CD14-positive monocyte (primary cell): ENCODE measurements around the gene PGLYRP2. TPM values are rescaled to one million over a fixed set of nuclear protein-coding genes. Genes with fewer than 3 reads are reported as not detected.

Source experiments
- DNase-seq, 3 donors: peaks; one replicate each; pipeline ENCODE4 v3.0.0-alpha.2; 2011 to 2022
- H2AFZ ChIP-seq: 2 replicates; pipeline ENCODE4 v1.6.0; 2012; ENCODE audit warnings: mild to moderate bottlenecking, low read depth, low read length, inconsistent platforms; ENCODE audit not compliant: insufficient read depth, poor library complexity, severe bottlenecking
- H3K27ac ChIP-seq, 2 donors: 1 replicate in 1 of 2; 2 replicates in 1 of 2; pipeline ENCODE4 v1.5.1; 2012 to 2013; ENCODE audit warnings: low read length in 2 of 2, control low read depth in 1 of 2, inconsistent platforms in 1 of 2, low read depth in 1 of 2, mild to moderate bottlenecking in 1 of 2
- H3K27me3 ChIP-seq, 2 donors: one replicate each; pipeline versions ENCODE4 v1.6.0 to v1.6.1; 2011 to 2013; ENCODE audit warnings: low read length in 2 of 2; ENCODE audit not compliant: control insufficient read depth in 2 of 2, insufficient read depth in 2 of 2
- H3K36me3 ChIP-seq, 2 donors: replicated peaks in 1 of 2; 1 replicate in 1 of 2; 2 replicates in 1 of 2; pipeline versions ENCODE4 v1.5.1 to v1.6.1; 2012 to 2013; ENCODE audit warnings: low read length in 2 of 2, control low read depth in 1 of 2, inconsistent platforms in 1 of 2, mild to moderate bottlenecking in 1 of 2; ENCODE audit not compliant: insufficient read depth in 2 of 2, control insufficient read depth in 1 of 2
- H3K4me1 ChIP-seq, 2 donors: 1 replicate in 1 of 2; 2 replicates in 1 of 2; pipeline versions ENCODE4 v1.5.1 to v1.6.1; 2012 to 2013; ENCODE audit warnings: low read length in 2 of 2, control low read depth in 1 of 2, inconsistent platforms in 1 of 2, mild to moderate bottlenecking in 1 of 2, moderate library complexity in 1 of 2; ENCODE audit not compliant: insufficient read depth in 2 of 2, control insufficient read depth in 1 of 2
- H3K4me2 ChIP-seq: replicated peaks from 2 replicates; pipeline ENCODE3; 2012; ENCODE audit warnings: low read length, moderate library complexity, mild to moderate bottlenecking; ENCODE audit not compliant: poor library complexity, severe bottlenecking; ENCODE audit errors: extremely low read depth
- H3K4me3 ChIP-seq, 3 experiments: fragments of 200-600 bp in 1 of 3; sonication (generic) in 1 of 3; replicated peaks in 1 of 3; 1 replicate in 2 of 3; 2 replicates in 1 of 3; pipeline ENCODE4 v1.5.1; 2011 to 2013; ENCODE audit warnings: low read length in 3 of 3, mild to moderate bottlenecking in 3 of 3, control low read depth in 2 of 3, low read depth in 2 of 3, inconsistent platforms in 1 of 3, moderate library complexity in 1 of 3
- H3K79me2 ChIP-seq: 2 replicates; pipeline ENCODE4 v1.6.0; 2012; ENCODE audit warnings: mild to moderate bottlenecking, control low read depth, inconsistent platforms, low read length, moderate library complexity; ENCODE audit not compliant: insufficient read depth
- H3K9ac ChIP-seq: 2 replicates; pipeline ENCODE4 v1.6.0; 2017; ENCODE audit warnings: low read length, mild to moderate bottlenecking; ENCODE audit not compliant: insufficient read depth, poor library complexity, severe bottlenecking
- H3K9me3 ChIP-seq, 2 donors: replicated peaks in 1 of 2; 1 replicate in 1 of 2; 2 replicates in 1 of 2; pipeline versions ENCODE4 v1.5.1 to v1.6.1; 2012 to 2013; ENCODE audit warnings: low read length in 2 of 2, control low read depth in 1 of 2; ENCODE audit not compliant: control insufficient read depth in 1 of 2, insufficient read depth in 1 of 2
- H4K20me1 ChIP-seq: 2 replicates; pipeline ENCODE4 v1.6.0; 2012; ENCODE audit warnings: mild to moderate bottlenecking, low read length, control low read depth, moderate library complexity; ENCODE audit not compliant: insufficient read depth
- H3K27ac Mint-ChIP-seq, 7 donors: one replicate each; pipeline ENCODE4 v1.8.0; 2020; ENCODE audit warnings: mild to moderate bottlenecking in 7 of 7, mixed read lengths in 7 of 7, moderate library complexity in 6 of 7, inconsistent platforms in 2 of 7
- H3K27me3 Mint-ChIP-seq, 3 donors: one replicate each; pipeline ENCODE4 v1.8.0; 2021 to 2022; ENCODE audit warnings: low read depth in 3 of 3, mild to moderate bottlenecking in 3 of 3, mixed read lengths in 3 of 3, moderate library complexity in 3 of 3, inconsistent platforms in 1 of 3
- H3K36me3 Mint-ChIP-seq, 2 donors: one replicate each; pipeline ENCODE4 v1.8.0; 2020; ENCODE audit warnings: mixed read lengths in 2 of 2, inconsistent platforms in 1 of 2, mild to moderate bottlenecking in 1 of 2
- H3K4me1 Mint-ChIP-seq: one replicate; pipeline ENCODE4 v1.8.0; 2020; ENCODE audit warnings: mild to moderate bottlenecking, mixed read lengths
- H3K4me3 Mint-ChIP-seq, 2 donors: one replicate each; pipeline ENCODE4 v1.8.0; 2020; ENCODE audit warnings: mild to moderate bottlenecking in 2 of 2, mixed read lengths in 2 of 2, moderate library complexity in 1 of 2
- H3K9me3 Mint-ChIP-seq, 7 donors: one replicate each; pipeline ENCODE4 v1.8.0; 2020 to 2022; ENCODE audit warnings: mixed read lengths in 7 of 7, mild to moderate bottlenecking in 6 of 7, moderate library complexity in 6 of 7, inconsistent platforms in 2 of 7
- CTCF ChIP-seq: fragments of 200-600 bp; IDR thresholded peaks from one replicate; pipeline ENCODE4 v1.8.0; 2022; ENCODE audit warnings: antibody characterized with exemption, mild to moderate bottlenecking
- WGBS: methylation state at CpG from one replicate; pipeline ENCODE4 v1.1.5; 2013; ENCODE audit warnings: missing lambda C conversion rate; ENCODE audit not compliant: insufficient coverage; 5-methylcytosine and 5-hydroxymethylcytosine counted together
- intact Hi-C, 2 donors: fragments of 100-400 bp; cut with micrococcal nuclease; formaldehyde crosslinking; loops; one replicate each; pipeline versions ENCODE4 v1.15.0 to v1.15.1; 2023
- polyA plus RNA-seq, 3 donors: library from polyadenylated mRNA; depleted of rRNA in 1 of 3; unstranded in 2 of 3; stranded (reverse) in 1 of 3; fragments of 300-500 nt in 2 of 3; fragments of >200 nt in 1 of 3; fragmentation: Illumina TruSeq in 2 of 3; gene quantifications; 1 replicate in 2 of 3; 2 replicates in 1 of 3; pipeline ENCODE4 v1.2.3, GENCODE V29; 2012 to 2021

PGLYRP2 gene
- polyA plus RNA-seq, 3 donors, result 0.03 to 0.32 (median 0.15) TPM

GRCh38 chr19:15468675-15469512, 10.4 kb downstream of the PGLYRP2 start:
- intact Hi-C loops, result no loop called here
- H3K4me3 Mint-ChIP-seq, result peak overlapping the region; percentile 87 to 95
- peak overlapping the region; percentile 89 for H3K4me2 ChIP-seq
- H2AFZ ChIP-seq, result peak overlapping the region; percentile 70
- peaks cover 4 to 12% of the 10 kb centered on the region in 2 donors for H3K27me3 ChIP-seq
- no peaks in the 10 kb centered on the region for H3K36me3 ChIP-seq
- TF ChIP-seq CTCF, result no peak
- H3K4me1 ChIP-seq, result peaks cover 39 to 48% of the 10 kb centered on the region in 2 donors
- H4K20me1 ChIP-seq, result no peaks in the 10 kb centered on the region
- H3K9ac ChIP-seq, result peak overlapping the region; percentile 33
- 44% methylated on average over 12 of the region's 12 CpGs for WGBS
- H3K27ac Mint-ChIP-seq, result peak overlapping the region in 4 of 7 donors; percentile 6 to 33 (median 12)
- peaks cover 25 to 37% (median 32%) of the 10 kb centered on the region in 3 donors for H3K27me3 Mint-ChIP-seq
- peaks cover 6% of the 10 kb centered on the region for H3K79me2 ChIP-seq
- no peaks in the 10 kb centered on the region for H3K9me3 ChIP-seq
- peaks cover 3 to 11% of the 10 kb centered on the region in 2 donors for H3K36me3 Mint-ChIP-seq
- H3K9me3 Mint-ChIP-seq, result peaks cover 0 to 10% (median 3%) of the 10 kb centered on the region in 7 donors
- H3K27ac ChIP-seq, result no peak overlapping the region
- H3K4me3 ChIP-seq, result peak overlapping the region in 2 of 3 experiments; percentile 52 to 75
- no peak for DNase-seq
- peaks cover 48% of the 10 kb centered on the region for H3K4me1 Mint-ChIP-seq

- no peaks in the 10 kb centered on the region for H4K20me1 ChIP-seq
- H3K4me2 ChIP-seq, result no peak overlapping the region
- H3K9ac ChIP-seq, result no peak overlapping the region
- intact Hi-C loops, result no loop called here
- Mint-ChIP-seq H3K27me3 (peaks cover 23 to 37% (median 29%) of the 10 kb centered on the region in 3 donors), H3K36me3 (peaks cover 3 to 11% of the 10 kb centered on the region in 2 donors), H3K4me3 (peak overlapping the region in 1 of 2 donors; percentile 69), H3K9me3 (peaks cover 0 to 10% (median 3%) of the 10 kb centered on the region in 7 donors), H3K27ac (peak overlapping the region in 3 of 7 donors; percentile 21 to 50 (median 30)), H3K4me1 (peaks cover 57% of the 10 kb centered on the region)
- no peak for TF ChIP-seq CTCF
- no peaks in the 10 kb centered on the region for H3K36me3 ChIP-seq
- H3K9me3 ChIP-seq, result no peaks in the 10 kb centered on the region
- peaks cover 48 to 58% of the 10 kb centered on the region in 2 donors for H3K4me1 ChIP-seq
- no peak overlapping the region for H3K27ac ChIP-seq
- peaks cover 4 to 12% of the 10 kb centered on the region in 2 donors for H3K27me3 ChIP-seq
- no peak overlapping the region for H3K4me3 ChIP-seq
- 62% methylated on average over 3 of the region's 6 CpGs for WGBS
- no peak for DNase-seq
- H3K79me2 ChIP-seq, result peaks cover 13% of the 10 kb centered on the region
- no peak overlapping the region for H2AFZ ChIP-seq
Observed at GRCh38 chr19:15467734-15468214, 11.5 kb downstream of the PGLYRP2 start.
